NCI-H526 treated with DMSO at 0.1 percent for 48 hours (cell line): Measurements from ENCODE around the gene TCTN2.
A peak's percentile ranks its signal among the peaks of the same experiment; 100 is the strongest.

ENCODE experiments used
- DNase-seq: peaks from one replicate; lab custom pipeline; 2025; lab: John Stamatoyannopoulos, UW

Gene TCTN2

DNA sequence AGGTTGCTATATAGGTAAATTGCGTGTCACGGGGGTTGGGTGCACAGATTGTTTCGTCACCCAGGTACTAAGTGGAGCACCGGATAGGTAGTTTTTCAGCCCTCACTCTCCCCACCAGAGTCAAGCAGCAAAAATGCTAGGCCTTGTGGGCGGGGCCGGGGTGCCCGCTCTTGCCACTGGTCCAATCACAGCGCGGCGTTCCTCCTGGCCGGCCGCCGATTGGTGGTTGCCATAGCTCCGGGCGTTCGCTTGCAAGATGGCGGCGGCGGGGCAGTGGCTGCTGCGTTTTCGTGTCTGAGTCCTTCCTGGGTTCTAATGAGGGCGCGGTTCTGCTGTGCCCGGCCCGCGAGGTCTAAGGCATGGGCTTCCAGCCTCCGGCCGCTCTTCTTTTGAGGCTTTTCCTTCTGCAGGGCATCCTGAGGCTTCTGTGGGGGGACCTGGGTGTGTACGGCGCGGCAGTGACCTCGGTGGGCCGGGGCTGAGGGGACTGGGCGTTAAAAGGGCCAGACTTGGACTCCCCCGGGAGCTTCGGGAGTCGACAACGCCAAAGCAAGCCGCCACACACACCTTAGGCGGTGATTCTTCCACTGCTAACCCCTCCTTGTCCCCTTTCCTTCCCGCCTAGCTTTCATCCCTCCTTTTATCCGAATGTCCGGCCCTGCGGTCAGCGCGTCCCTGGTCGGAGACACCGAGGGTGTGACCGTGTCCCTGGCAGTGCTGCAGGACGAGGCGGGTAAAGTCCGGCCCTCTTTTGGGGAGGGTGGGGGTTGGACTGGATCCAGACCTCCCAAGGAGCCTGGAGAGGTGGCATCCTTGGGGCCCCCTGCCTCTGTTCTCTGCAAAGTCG is at the start of gene TCTN2:
Gene TCTN2, plus strand, starts transcription at position 232 of the 847 bp plus-strand sequence. Its CDS starts 128 bp downstream, at position 360.
- peak; percentile 82 for DNase-seq

DNA sequence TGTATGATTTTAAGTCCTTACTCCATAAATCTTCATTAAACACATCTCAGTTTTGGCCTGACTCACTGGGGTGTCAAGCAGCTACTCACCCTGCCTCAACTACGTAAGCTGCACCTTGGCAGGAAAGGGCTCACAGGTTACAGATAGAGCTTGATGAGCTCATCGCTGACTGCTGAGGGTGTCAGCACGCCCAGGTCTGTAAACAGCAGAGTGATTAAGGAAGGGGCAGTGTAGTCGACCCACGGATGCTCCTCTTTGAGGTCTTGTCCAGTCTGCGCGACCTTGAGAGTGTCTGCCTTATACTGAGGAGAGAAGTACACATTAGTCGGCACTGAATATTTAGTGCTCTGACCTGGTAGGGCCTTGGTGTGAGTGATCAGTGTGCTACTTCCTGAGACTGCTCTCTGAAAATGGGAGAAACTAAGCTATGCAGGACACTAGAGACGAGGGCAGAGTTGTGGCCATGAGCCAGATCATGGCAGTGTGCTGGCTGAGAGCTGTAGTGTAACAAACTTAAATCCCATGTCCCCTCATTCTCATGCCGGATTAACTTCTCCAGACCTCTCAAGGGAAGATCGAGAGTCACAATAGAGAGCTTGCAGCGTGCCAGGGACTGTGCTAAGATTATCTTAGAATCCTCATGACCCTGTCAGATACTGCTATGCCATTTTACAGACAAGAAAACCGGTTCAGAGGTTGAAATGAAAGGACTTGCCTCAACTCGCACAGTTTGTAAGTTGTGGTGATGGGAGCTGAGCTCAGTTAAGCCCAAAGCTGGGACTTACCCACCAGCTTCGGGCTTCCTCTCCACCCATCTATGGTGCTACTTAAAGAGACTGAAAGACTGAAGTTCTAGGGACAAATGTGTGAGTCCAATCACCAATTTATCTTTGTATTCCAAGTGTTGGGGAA is 49.0 kb upstream of the TCTN2 start:
- no peak for DNase-seq

DNA sequence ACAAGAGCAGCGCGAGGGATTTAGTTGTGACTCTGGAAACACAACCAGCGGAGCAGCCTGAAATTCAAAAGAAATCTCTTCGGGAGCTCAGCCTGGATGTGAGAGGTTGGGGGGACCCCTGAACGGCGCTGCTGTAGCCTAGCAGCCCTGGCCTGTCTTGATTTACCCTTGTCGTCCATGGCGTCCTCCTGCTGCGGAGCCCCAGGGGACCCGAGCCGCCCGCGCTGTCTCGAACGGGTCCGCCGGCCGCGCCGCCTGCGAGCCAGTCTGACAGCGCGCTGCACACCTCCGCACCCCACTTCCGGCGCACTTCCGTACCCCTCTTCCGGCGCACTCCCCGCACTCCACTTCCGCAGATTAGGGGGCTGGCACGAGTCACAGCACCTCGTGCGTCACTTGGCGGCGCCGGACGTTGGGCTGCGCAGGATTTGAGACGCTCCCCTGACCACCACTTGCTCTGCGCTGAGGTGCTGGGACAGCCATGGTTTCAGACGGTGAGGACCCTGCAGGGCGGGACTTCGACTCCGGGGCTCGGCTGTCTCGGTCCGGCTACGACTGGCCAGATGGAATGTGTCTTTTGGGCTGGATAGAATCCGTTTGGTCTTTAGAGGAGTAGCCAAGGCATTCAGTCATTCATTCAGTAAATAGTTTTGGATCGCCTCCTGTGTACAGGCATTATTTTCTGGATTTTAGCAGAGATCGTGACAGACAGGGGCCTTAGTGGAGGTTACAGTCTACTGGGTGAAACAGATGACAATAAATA is 37.4 kb upstream of the TCTN2 start, which contains the start of the genes EIF2B1 and GTF2H3:
Gene EIF2B1, minus strand, starts transcription at position 308 of the 763 bp plus-strand sequence. Its CDS starts 129 bp downstream, at position 179.
Gene GTF2H3, plus strand, starts transcription at position 451 of the 763 bp plus-strand sequence. Its CDS starts 31 bp downstream, at position 482.
- peak; percentile 93 for DNase-seq

DNA sequence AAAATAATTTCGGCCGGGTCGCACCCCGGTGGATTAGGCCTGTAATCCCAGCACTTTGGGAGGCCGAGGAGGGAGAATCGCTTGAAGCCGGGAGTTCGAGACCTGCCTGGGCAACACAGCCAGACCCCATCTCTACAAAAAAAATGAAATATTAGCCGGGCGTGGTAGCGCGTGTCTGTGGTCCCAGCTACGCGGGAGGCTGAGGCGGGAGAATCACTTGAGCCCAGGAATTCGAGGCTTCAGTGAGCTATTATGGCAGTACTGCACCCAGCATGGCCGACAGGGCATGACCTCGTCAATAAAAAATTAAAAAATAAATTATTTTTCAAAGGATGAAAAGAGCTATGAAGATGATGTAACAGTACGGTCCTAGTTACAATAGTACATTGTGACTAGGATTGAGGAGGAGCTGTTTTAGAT is 36.8 kb upstream of the TCTN2 start:
- DNase-seq, result no peak

DNA sequence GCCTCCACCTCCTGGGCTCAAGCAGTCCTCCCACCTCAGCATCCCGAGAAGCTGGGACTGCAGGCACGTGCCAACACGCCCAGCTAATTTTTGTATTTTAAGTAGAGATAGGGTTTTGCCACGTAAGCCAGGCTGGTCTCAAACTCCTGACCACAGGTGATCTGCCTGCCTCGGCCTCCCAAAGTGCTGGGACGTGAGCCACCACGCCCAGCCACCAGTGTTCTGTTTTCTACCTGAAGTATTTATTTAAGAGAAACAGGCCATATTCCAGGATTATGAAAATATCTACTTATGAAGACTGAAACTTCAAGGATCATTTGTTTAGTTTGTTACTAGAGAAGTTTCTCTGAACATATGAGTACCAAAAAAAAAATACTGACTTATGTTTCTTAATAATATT is 27.0 kb upstream of the TCTN2 start:
- no peak for DNase-seq

DNA sequence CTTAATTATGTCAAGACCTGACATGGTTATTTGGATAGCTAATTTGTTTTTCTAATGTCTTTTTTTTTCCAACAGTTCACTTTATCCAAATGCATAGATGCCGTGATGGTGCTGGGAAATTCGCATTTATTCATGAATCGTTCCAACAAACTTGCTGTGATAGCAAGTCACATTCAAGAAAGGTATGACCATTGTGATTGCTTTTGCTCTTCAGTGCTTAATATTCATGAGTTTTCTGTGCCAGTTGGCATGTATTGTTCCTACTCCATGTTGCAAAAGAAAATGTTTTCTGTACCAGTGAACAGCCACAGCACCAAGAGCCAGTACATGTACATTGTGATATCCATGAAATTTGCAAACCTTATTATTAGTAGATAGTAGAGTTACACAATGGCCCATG is 25.5 kb upstream of the TCTN2 start:
- no peak for DNase-seq

DNA sequence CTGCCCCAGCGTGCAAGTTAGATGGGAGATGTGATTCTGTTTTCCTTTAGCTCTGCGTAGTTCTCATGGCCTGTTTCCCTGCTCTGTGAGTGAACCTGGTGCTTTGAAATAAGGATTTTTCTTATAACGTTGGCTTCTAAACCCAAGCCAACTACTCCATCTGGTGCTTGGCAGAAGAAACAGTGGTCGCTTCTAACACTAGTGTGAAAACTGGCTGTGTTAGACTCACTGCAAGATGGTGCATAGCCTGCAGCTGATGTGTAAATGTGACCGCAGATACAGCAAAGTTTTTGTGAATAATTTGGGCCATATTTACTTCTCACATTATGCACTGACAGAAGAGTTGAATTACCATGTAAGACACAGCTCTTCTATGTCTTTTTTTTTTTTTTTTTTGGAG is 25.0 kb upstream of the TCTN2 start:
- no peak for DNase-seq

DNA sequence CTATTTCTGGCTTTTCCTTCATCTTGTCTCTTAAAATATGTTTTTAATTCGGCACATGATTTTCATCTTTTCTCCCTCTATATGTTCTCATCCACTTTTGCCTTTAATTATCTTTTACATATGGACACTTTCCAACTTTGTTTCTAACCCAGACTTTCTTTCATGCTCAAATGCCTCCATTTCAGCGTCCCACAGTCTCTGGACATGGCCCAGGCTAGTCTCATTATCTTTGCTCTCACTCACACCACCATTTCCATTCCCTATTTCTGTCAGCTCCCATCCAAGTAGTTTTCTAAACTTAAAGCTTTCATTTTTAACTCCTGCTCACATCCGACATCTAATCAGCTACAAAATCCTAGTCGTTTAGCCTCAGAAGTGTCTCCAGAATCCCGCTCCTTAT is 22.5 kb upstream of the TCTN2 start:
- no peak for DNase-seq

DNA sequence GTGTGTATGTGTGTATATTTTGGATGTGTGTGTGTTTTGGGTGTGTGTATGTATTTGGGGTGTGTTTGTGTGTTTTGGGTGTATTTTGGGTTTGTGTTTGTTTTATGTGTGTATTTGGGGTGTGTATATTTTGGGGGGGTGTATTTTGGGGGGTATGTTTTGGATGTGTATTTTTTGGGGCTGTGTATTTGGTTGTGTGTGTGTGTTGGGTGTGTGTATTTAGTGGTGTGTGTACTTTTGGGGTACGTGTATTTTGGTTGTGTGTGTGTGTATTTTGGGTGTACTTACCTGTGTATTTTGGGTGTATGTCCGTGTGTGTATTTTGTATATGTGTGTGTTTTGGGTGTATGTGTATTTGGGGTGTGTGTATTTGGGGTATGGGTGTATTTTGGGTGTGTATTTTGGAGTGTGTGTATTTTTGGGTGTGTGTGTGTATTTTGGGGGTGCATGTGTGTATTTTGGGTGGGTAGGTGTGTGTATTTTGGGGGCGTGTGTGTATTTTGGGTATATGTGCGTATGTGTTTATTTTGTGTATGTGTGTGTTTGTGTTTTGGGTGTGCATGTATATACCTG is 16.7 kb upstream of the TCTN2 start:
- no peak for DNase-seq

DNA sequence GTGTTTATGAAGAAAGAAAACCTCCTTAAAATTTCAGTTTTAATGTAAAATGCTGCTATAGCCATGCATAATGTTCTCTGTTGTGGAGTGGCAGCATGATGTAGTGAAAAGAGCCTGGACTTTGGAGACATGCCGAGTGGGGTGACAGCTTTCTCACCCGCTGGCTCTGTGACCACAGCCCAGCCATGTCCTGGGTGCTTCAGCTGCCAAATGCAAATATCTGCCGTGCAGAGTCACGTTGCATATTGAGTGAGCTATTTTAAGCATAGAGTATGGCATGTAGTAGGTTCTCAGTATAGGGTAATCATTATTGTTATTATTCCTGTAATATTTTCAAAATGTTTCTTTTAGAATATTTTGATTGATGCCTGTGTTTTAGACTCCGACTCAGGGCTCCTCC is 15.5 kb upstream of the TCTN2 start:
- peak; percentile 53 for DNase-seq

DNA sequence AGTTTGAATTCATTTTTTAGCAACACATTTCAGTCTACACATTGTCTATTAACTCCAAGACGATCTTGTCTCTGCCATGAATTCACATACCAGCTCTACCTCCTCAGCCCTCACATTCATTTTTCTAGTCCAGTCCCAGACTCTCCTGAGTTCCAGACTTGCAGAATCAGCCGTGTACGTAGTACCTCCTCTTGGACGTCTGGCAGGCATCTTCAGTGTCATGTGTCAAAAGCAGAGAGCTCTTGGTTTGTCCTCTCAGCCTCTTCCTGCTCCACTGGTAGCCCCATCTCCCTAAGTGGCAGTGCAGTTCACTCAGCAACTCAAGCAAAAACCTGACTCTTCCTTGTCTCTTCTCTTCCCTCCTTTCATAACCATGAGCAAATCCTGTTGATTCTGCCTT is 14.5 kb upstream of the TCTN2 start:
- no peak for DNase-seq

DNA sequence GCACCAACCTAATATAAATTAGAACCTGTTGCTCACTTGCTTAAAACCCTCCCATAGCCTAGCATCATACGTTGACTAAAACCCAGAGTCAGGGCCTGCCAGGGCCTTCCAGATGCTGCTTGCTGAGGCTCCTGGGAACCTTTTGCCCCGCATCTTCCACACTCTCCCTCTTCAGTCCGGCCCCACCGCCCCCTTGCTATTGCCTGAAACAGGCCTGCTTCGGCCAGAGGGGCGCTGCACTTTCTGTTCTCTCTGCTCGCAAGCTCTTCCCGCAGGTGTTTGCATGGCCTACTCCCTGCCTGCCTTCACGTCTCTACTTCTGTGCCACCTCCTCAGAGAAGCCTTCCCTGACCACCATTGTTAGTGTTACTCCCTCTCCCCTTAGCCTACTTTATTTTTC is 13.7 kb upstream of the TCTN2 start:
- DNase-seq, result no peak

DNA sequence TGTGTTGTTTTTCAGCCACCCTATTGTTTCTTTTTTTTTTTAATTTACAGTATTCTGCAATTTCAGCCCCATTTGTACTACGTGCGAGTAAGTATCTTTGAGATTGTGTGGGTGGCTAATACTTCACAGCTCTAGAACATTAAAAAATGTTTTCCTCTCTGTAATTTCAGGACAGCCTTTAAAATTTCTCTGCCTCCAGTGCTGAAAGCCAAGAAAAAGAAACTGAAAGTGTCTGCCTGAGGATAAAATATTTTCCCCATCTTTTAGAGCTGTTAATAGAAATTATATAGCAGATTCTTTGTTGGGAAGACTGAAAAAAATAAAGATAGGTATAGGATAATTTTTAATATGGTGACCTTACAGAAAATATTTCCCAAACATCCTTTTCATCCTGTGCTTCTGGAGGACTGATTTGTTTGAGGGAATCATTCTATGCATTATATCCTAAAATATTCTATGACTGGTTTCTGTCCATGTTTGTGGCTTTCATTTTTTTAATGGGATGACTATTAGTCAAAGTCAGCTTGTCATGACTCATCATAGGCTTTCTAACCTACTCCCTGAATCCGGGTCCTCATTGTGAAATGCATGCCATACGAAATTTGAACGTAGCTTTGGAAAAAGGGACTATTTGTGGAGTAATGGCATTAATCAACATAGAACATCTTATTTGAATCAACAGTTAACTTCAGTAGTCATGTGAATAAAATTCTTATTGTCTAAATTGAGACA is 10.8 kb upstream of the TCTN2 start:
- DNase-seq, result no peak

DNA sequence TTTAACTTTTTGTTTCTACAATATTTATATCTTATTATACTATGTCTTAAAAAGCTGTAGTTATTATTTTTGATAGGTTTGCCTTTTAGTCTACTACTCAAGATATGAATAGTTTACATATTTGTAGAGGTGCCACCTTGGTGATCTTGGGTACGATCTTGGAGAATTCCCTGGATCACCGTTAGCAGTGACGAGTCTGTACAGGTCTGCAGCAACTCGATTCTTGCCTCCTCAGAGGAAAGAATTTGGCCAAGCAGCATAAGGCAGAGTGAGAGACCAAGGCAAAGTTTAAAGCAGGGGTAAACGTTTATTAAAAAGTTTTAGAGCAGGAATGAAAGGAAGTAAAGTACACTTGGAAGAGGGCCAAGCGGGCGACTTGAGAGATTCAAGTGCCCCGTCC is 3.1 kb upstream of the TCTN2 start:
- no peak for DNase-seq

DNA sequence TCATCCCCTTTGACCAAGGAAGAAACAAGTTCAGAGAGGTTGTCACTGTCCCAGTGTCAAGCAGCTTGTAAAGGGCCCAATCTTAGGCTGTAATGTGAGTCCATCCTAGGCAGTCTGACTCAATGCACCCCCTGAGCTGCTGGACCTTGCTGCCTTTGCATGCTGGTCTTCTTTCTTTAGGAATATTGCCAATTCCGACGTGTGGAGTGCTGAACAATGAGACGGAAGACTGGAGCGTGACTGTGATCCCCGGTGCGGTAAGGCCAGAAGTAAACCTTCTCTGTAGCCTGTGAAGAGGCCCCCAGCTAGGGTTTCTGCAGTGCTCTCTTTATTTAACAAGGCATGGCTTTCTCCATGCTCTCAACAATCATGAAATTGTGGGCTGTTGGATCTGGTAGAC is 963 bp downstream of the TCTN2 start:
- DNase-seq, result no peak

DNA sequence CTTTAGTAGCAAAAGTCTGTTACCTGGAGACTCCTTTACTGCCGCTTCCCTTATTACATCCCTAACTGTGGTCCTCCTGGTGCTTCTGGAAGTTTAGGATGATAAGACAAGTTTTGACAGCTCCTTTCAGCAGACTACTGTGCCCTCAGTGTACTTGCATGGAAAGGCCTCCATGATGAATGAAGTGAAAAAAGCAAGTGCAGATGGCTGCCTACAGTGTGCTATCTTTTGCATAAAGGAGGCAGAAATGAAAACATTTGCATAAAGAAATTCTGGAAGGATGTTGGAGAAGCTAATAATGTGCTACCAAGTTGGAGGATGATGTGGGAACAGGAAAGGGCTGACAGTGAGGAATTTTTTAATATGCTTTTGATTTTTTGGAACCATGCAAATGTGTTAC is 4.5 kb downstream of the TCTN2 start:
- DNase-seq, result no peak

DNA sequence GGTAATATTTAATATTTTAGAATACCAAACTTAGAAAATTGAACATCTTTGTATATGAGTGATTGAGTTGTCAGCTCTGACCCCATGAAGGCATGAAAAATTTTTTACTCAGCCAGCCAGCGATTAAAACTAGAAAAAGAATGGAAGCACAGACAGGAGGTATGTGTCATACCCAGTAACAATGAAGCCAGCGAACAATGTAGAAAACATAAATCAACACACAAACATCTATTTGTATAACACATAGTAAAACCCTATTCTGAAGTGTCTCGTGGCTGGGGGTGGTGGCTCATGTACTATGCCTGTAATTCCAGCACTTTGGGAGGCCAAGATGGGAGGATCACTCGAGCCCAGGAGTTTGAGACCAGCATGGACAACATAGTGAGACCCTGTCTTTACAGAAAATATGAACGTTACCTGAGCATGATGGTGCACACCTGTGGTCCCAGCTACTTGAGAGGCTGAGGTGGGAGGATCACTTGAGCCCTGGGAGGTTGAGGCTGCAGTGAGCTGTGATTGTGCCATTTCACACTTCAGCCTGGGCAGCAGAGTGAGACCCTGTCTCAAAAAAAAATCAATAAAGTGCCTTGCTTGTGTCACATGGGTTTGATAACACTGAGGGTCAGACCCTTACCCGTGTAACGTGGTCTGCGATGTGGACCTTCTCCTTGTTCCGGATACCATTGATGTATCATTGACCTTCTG is 5.9 kb downstream of the TCTN2 start:
- no peak for DNase-seq

DNA sequence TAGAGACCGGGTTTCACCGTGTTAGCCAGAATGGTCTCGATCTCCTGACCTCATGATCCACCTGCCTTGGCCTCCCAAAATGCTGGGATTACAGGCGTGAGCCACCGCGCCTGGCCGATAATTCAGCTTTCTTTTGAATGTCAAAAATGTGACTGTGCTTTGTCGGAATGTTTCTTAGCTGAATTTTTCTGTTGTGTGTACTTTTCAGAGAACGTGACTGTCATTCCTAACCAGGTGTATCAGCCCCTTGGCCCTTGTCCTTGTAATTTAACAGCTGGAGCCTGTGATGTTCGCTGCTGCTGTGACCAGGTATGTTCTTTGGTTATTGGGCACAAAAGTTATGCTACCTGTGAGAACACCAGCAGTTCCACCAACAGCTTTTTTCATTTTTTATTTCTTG is 8.1 kb downstream of the TCTN2 start:
- no peak for DNase-seq

DNA sequence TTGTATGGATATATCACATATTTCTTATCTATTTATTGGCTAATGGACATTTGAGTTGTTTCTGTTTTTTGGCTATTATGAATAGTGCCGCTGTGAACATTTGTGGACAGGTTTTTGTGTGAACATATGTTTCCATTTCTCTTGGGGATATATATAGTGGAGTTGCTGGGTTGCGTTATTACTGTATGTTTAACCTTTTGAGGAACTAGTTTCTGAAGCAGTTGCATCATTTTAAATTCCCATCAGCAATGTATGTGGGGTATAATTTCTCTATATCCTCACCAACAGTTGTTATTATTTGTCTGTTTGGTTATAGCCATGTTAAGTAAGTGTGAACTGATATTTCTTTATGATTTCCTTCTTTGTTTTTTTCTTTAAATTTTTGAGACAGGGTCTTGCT is 10.7 kb downstream of the TCTN2 start:
- no peak for DNase-seq

DNA sequence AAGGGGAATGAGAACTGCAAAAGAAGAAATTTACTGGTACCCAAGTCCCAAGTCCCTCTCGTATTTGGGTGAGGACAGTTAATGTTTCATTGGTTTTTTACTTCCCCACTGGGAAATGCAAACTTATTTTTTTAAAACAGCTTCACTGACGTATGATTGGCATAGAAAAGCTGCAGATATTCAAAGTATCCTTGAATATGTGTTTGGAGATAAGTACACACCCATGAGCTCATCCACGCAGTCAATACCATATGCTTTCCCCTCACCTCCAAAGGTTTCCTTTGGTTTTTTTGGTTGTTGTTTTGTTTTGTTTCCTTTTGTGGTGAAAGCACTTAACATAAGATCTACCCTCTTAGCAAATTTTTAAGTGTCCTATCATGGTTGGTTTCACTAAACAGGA is 13.1 kb downstream of the TCTN2 start:
- no peak for DNase-seq
